ENCODE results near the gene SLC2A9. TPM values are rescaled to one million over a fixed set of nuclear protein-coding genes. Genes with fewer than 3 reads are reported as not detected.

The SLC2A9 gene
- total RNA-seq, 2 donors from 2014 or later: 9.8 to 15.3 TPM

GRCh38 chr4:9933184-9933583 is 88.1 kb downstream of the SLC2A9 start:
- H3K27ac ChIP-seq: no peak overlapping the region
- no peaks in the 10 kb centered on the region for H3K4me1 ChIP-seq (replicated peaks)
- no peaks in the 10 kb centered on the region for H3K9me3 ChIP-seq
- H3K27me3 ChIP-seq (replicated peaks; ENCODE audit: insufficient read depth): no peaks in the 10 kb centered on the region
- DNase-seq (ENCODE audit: low spot score): no peak
- intact Hi-C loops (cut with DNase I): no loop called here
- WGBS: 86% methylated on average over 4 of the region's 4 CpGs
- no peak overlapping the region for H3K4me3 ChIP-seq
- no peaks in the 10 kb centered on the region for H3K36me3 ChIP-seq
- no peak for TF ChIP-seq POLR2AphosphoS5 (IDR thresholded peaks at IDR 0.05)
- no peak for TF ChIP-seq POLR2A (IDR thresholded peaks at IDR 0.05)
- TF ChIP-seq, protein P1, sequence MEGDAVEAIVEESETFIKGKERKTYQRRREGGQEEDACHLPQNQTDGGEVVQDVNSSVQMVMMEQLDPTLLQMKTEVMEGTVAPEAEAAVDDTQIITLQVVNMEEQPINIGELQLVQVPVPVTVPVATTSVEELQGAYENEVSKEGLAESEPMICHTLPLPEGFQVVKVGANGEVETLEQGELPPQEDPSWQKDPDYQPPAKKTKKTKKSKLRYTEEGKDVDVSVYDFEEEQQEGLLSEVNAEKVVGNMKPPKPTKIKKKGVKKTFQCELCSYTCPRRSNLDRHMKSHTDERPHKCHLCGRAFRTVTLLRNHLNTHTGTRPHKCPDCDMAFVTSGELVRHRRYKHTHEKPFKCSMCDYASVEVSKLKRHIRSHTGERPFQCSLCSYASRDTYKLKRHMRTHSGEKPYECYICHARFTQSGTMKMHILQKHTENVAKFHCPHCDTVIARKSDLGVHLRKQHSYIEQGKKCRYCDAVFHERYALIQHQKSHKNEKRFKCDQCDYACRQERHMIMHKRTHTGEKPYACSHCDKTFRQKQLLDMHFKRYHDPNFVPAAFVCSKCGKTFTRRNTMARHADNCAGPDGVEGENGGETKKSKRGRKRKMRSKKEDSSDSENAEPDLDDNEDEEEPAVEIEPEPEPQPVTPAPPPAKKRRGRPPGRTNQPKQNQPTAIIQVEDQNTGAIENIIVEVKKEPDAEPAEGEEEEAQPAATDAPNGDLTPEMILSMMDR (IDR thresholded peaks at IDR 0.05): no peak

GRCh38 chr4:9932771-9933170 is 88.5 kb downstream of the SLC2A9 start:
- Histone ChIP-seq H3K9me3 (no peaks in the 10 kb centered on the region), H3K4me1 (replicated peaks) (no peaks in the 10 kb centered on the region), H3K4me3 (no peak overlapping the region), H3K27ac (no peak overlapping the region), H3K27me3 (replicated peaks; ENCODE audit: insufficient read depth) (no peaks in the 10 kb centered on the region), H3K36me3 (no peaks in the 10 kb centered on the region)
- no peak for DNase-seq (ENCODE audit: low spot score)
- intact Hi-C loops (cut with DNase I): no loop called here
- no peak for TF ChIP-seq POLR2A (IDR thresholded peaks at IDR 0.05)
- TF ChIP-seq POLR2AphosphoS5 (IDR thresholded peaks at IDR 0.05): no peak
- TF ChIP-seq, protein P1 (IDR thresholded peaks at IDR 0.05): no peak
- WGBS: 79% methylated on average over 4 of the region's 4 CpGs

GRCh38 chr4:9931146-9931545 is 90.2 kb downstream of the SLC2A9 start:
- H3K27ac ChIP-seq: no peak overlapping the region
- no peaks in the 10 kb centered on the region for H3K9me3 ChIP-seq
- H3K36me3 ChIP-seq: no peaks in the 10 kb centered on the region
- DNase-seq (ENCODE audit: low spot score): no peak
- H3K4me1 ChIP-seq (replicated peaks): no peaks in the 10 kb centered on the region
- H3K27me3 ChIP-seq (replicated peaks; ENCODE audit: insufficient read depth): no peaks in the 10 kb centered on the region
- 79% methylated on average over 1 of the region's 1 CpG for WGBS
- no peak for TF ChIP-seq POLR2AphosphoS5 (IDR thresholded peaks at IDR 0.05)
- TF ChIP-seq POLR2A (IDR thresholded peaks at IDR 0.05): no peak
- TF ChIP-seq, protein P1 (IDR thresholded peaks at IDR 0.05): no peak
- intact Hi-C loops (cut with DNase I): no loop called here
- H3K4me3 ChIP-seq: no peak overlapping the region

DNA sequence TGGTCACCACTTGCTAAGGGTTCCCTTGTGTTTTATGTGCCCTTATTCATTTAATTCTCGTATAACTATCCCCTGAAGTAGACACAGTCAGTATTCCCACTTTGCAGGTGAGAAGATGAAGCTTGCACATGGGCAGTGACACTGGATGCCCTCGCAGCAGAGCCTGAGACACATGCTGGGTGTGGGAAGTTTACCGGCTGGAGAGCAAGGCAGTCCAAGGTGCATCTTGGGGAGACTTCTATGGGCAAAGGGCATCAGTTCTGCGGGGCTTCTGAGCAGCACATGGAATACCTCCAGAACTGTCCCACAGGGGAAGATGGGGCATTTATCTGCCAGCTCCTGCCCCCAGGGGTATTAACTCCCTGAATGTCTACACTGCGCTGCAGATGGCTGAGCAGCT is 92.2 kb downstream of the SLC2A9 start:
- H3K4me3 ChIP-seq: no peak overlapping the region

More for the DNA sequence above, 92.2 kb downstream of the SLC2A9 start:
- intact Hi-C loops (cut with DNase I): no loop called here
- no peaks in the 10 kb centered on the region for H3K36me3 ChIP-seq
- DNase-seq (ENCODE audit: low spot score): no peak
- H3K4me1 ChIP-seq (replicated peaks): no peaks in the 10 kb centered on the region
- H3K27ac ChIP-seq: no peak overlapping the region
- TF ChIP-seq POLR2AphosphoS5 (IDR thresholded peaks at IDR 0.05) (no peak), POLR2A (IDR thresholded peaks at IDR 0.05) (no peak)
- TF ChIP-seq, protein P1 (IDR thresholded peaks at IDR 0.05): no peak
- H3K9me3 ChIP-seq: no peaks in the 10 kb centered on the region
- 92% methylated on average over 5 of the region's 5 CpGs for WGBS
- H3K27me3 ChIP-seq (replicated peaks; ENCODE audit: insufficient read depth): no peaks in the 10 kb centered on the region
